ENCODE measurements around the gene CACNB2.
"Not testable (repeated sequence)": the region's sequence is repeated elsewhere in the genome, so short reads cannot be mapped to it uniquely, and the experiment has no call there.

CACNB2 gene

DNA sequence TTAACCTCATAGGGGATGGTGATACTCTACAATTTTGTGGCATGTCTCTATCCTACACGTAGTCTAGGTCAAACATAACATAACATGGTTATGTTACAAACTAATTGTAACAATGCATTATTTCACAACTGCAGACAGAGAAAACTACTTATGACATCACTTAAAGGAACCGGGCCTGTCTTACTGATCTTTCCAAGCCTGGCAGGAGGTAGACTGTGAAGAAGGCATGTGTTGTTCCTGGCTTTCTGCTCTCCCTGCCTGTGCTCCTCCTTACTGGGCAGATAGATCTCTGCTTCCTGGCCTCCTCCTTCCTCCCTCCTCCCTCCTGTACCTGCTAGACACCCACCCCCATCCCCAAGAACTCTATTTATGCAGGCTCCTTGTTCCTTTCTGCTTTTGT lies 5.4 kb downstream of the CACNB2 start:
- DNase-seq, result no peak

DNA sequence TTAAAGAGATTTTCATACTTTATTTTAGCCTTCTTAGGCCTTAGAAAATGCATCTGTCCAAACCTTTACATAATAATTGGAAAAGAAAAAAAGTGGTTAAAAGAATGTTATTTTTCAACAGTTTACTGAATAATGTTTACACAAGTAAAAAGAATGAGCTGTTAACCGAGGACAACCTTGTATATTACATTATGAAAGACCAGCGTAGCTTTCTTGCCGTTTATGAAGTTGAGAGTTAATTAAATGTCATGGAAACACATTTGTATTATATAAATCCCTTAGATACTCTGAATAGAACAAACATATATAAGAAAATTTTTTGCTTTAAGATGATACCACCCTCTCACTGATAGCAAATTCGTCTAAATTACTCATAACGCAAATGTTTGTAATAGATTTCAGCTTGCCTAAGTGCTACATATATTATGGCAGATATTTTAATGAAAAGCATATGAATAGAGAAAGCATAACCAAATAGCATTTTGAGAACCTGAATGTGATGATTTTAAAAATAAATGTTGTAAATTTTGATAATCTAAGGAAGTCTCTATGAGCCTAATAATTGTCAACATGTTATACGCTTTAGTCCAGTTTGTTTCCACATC lies 9.1 kb downstream of the CACNB2 start:
- no peak for DNase-seq

DNA sequence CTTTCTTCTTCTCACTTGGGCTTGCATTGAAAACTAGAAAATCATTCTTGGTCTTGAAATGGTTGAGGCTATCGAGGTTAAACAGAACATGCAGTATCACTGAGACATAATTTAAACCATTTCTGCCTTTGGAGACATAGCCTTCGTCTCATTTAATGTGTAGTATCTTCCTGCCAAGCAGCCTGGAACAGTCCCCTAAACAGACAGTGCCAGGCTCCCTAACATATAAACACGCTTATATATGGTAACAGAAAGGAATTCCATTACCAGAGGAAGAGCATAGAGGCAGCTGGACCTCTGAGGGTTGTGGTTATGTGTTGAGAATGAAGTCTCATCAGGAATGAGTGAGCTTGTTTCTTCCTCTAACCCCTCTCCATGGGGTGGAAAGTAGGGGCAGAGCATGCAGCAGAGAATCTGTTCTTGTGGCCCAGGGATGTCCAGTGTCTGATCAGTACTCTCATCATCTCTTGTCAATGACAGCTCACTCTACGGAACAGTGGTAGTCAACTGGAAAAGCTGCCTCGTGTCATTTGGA lies 11.2 kb downstream of the CACNB2 start:
- no peak for DNase-seq

DNA sequence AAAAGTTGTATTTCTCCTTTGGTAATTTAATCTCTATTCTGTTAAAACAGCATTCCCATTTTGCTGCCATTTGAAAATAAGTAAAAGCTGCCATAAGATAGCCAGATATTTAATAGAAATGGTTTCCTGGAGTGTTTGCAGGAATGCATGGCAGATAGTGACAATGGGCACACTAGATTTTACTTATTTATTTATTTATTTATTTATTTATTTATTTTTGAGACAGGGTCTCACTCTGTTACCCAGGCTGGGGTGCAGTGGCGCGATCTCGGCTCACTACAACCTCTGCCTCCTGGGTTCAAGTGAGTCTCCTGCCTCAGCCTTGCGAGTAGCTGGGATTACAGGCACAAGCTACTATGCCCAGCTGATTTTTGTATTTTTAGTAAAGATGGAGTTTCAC lies 13.2 kb downstream of the CACNB2 start:
- DNase-seq, result not testable (repeated sequence)

DNA sequence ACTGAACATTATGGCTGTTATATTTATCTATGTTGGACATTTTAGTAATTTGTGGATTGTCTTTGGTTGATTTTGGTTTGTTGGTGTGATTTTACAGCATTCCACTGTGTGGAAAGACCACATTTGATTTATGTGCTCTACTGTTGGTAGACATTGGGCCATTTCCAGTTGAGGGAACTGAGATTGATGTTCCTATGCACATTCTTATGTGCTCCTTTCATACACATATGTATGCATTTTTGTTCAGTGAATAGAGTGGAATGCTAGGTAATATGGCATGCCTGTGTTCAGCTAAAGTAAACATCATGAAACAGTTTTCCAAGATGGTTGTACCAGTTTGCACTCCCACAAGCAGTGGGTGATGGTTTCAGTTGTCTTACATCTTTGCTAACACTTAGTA lies 15.1 kb downstream of the CACNB2 start:
- DNase-seq, result no peak

DNA sequence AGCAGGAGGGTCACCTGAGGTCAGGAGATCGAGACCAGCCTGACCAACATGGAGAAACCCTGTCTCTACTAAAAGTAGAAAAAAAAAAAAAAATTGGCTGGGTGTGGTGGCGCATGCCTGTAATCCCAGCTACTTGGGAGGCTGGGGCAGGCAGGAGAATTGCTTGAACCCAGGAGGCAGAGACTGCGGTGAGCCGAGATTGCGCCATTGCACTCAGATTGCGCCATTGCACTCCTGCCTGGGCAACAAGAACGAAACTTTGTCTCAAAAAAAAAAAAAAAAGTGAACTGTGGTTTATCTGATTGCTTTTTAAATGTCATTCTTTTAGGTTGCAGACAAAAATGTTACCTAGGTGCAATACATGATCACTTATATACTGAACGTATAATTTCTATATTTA lies 16.6 kb downstream of the CACNB2 start:
- peak in 1 of 3 donors; percentile 4 for DNase-seq

DNA sequence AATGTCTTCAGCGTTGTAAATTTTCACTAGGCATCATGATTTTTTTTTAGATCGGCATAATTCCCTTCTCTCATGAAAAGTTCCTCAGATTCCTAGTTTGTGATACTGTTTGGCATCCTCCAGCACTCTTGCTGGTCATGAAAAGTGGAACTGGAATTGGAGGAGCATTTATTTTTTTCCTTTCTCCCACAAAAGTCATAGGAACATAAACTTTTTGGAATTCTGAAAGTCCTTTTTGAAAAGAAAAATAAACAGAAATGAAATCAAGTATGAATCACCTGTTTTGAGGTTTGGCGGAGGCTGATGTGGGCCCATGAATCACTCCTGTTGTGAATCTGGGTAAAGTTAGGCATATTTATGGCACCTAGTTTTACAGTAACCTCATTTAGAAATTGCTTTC lies 17.7 kb downstream of the CACNB2 start:
- no peak for DNase-seq

DNA sequence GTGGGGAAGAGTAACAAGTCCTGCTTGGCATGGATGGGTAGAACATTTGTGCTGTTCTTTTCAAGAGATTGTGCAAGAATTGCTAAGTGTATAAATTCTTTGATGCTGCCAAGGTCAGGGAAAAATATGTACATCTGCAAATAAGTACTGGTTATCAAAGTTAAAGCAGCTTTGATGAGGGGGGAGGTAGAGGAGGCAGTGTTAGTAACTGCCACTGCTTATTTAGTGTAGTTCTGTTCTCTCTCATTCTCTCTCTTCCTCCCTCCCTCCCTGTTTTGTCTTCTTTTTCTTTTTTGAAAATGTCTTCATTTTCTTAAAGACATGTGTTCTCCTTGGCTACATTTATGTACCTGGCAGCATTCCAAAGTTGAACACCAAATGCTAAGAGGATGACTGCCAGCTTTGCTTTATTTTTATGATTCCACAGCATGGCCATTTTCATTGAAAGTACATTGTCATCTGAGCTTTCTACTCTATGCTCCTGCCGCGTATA lies 18.6 kb downstream of the CACNB2 start:
- no peak for DNase-seq

DNA sequence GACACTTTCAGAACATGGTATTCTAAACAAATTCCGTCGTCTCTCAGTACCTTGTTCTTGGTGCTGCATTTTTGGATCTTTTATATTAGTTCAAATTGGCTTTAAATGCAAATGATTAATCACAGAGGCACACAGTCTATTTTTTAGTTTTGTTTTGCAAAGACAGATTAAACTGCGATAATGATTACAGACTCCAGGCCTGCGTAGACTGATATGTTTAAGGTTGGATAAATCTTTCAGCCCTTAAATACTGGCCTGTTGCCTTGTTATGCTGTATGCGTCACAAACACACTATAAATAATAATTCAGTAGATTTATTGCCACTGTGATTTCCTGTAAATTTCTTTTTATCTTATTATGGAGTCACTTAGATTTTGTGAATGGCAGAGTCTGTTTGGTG lies 19.3 kb downstream of the CACNB2 start:
- no peak for DNase-seq

DNA sequence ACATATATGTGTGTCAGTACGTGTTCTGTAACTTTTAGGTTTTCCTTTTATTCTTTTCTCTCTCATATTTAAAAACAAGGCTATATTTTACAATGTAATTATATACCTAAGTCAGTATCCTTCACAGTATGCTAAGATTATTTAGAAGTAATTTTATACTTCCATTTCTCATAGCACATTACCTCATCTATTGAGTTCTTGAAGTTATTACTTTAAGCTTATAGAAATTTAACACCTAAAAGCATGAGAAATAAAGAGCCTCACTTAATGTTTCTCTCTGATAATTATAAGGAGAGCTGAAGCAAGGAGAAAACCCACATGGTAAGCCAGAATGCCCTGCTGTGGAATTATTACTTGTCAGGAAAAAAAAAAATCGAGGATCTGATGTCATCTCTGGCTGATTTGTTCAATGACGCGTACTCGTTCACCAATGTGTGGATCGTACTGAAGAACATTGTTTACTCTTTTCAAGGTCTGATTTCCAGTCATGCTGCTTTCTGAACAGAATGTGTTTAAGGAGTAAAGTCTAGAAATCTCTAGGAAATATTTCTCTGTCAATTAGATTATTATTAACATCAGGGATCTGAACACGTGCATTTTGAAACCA lies 21.9 kb downstream of the CACNB2 start:
- DNase-seq, result no peak

DNA sequence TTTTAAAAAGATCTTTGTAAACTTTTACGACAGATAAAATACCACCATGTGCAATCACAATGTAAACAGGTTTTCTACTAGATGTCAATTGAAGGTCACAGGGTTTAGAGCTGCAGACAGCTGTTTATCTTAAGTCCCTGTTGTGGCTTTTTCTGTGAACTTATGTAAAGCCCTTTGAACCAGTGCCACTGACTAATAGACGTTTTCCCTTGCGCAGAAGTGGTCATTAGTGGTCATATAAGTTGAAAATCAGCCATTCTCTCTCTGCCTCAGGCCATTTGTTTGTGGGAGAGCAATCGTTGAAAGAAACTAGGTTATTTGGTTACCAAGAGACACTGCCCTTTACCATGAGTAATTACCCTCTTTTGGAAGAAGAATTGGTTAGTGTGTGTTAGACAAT lies 23.9 kb downstream of the CACNB2 start:
- DNase-seq, result no peak

DNA sequence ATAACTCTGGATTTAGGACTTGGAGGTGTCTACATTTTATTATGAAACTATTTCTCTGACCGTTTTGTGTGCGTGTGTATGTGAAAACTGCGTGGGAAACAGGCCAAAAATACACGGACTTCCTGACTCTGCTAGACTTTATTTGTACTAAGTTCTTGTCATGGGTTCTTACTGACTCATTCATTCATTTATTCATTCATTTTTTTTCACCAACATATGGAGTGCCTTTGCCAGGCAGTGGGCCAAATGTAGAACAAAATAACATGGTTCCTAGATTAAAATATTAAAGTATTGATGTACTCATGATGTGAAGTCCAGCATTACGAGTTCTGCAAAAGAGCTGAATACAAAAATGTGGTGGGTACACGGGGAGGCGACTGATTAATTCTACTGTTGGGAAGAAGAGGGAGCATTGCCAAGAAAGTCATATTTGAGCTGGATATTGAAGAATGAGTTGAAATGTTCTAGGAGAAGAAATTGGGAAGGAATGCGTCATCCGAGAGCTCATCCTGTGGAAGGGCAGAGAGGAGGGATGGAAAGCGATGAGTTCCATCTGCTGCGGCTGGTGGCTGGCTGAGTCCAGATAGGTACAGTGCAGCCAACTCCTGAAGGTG lies 24.6 kb downstream of the CACNB2 start:
- DNase-seq, result no peak

DNA sequence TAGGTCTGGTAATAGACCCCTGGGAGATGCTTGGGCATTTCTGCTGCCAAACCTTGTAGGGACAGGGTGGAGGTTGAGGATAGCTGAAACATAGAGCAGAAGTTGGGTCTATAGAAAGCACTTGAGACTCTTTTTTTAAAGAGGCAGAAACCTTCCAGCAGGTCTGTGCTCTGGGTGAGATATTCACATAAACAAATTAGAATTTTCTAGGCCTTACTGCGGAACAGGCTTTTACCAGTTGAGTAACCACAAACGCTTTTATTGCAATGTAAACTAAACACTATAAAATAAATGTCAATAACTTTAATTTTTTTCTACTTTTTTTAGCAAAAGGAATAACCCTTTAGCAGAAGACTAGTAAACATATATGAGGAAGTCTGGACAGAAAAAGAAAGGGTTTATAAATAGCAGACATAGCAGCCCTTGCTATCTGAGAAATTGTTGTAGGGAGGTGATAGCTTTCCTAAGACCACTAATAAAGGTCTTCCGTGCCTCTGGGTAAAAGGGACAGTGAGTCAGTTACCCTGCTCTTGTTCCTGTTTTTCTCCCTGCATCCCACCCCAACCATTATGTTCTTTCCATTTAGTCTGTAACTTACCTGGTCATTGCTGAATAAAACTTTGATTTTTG lies 38.7 kb downstream of the CACNB2 start:
- DNase-seq, result no peak

DNA sequence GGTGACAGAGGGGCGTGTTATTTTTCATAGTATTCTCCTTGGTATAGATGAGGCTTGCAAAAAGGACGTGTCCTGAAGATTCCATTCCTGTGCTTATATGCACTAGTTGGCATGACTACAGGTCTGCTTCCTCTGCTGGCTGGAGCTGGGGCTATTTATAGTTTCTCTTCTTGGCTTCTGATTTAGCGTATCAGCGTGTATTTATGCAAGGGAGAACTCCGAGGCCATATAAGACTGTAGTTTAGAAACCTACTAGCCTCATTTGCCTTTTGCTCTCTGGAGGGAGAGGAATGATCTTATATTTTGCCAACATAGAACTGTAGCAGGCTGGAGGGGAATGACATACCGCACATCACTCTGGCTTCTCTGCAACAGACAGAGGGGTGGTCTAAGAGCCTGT lies 39.7 kb downstream of the CACNB2 start:
- DNase-seq, result no peak

DNA sequence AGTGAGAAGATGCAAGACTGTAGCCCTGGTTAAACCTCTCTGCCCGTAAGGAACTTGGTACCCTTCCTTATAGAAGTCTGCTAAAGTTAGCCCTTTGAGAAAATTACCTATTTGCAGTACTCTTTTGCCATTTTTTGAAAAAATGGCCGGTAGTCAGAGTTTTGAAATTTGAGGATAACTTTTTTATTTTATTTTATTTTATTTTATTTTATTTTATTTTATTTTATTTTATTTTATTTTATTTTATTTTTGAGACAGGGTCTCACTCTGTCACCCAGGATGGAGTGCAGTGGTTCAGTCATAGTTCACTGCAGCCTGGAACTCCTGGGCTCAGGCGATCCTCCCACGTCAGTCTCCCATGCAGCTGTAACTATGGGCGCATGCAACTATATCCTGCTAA lies 41.2 kb downstream of the CACNB2 start:
- not testable (repeated sequence) for DNase-seq

DNA sequence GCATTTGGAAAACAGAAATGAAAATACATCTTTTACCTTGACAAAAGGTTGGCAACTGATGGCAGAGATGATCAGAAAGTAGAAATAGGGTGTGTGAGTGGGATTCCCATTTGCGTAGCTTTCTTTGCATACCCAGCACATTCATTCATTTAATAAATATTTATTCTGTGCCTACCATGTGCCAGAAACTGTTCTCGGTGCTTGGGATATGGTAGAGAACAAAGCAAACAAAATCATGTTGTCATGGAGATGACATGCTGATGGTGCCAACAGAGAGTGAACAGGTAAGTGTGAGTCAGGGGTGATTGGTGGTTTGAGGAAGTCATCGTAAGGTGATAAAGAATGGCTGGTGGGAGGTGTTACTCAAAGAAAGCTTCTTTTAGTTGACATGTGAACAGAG lies 45.4 kb downstream of the CACNB2 start:
- DNase-seq, result no peak

DNA sequence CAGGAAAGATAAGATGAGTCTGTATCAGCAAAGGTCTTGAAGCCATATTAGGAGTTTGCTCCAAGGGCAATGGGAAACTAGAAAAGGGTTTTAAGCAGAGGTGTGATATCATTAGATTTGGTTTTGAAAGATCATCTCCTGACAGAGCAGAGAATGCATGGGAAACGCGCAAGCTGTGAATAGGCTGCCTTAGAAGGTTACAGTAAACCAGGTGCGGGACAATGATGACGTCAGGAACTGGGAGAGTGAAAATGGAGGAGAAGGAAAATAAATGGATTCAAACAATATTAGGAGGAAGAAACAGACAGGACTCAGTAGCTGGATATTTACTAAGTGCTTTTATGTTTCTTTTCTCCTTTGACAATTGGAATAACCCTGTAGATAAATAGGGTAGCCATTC lies 50.6 kb downstream of the CACNB2 start:
- DNase-seq, result no peak

DNA sequence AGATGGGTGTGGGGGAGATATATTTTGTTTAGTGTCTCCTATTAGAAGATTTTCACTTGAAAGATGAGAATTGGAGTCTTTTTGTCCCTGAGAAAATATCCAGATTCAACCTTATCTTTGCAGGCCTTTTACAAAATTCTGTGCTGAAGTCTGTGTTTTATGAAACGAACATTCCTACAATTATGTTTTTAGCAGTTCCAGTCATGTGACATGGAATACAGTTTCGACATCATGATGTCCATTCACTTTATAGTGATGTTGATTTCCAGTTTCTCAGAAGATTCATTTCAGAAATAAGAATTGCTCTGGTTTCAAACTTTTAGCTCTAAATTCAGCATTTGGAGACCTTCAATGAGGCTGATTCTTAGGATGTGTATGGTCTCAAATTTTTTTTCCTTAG lies 54.4 kb downstream of the CACNB2 start:
- DNase-seq, result peak in 1 of 3 donors; percentile 6

DNA sequence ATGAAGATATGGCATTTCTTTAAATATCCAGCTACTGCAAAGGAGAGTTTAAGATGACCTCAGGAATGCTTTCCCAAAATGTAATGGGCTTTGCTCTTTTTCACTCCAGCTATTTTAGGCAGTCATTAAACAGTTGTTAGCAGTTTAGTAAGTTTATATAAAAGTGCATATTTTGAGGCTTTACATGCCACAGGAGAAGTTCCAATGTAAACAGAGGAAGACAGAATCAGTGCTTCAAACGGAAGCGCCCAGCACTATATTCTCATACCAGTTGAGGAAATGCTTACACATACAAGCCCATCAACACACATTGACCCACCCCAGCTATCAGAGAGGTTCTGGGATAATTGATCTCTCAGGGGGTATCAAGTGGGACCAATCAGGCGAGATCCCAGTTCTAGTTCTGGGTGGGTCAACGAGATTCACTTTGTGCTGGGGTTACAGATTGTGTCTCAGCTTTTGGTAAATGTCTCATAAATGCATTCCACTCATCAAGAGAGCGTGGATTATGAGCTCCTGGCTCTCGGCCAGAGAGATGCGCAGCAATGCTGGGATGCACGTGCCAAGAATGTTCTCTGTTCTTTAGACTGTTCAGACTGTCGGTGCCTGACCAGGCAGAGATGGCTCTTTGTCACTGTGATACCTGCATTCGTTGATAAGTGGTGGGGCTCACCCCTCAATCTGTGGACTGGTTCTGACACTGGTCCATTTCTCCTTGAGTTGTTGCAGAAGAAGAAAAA lies 55.0 kb downstream of the CACNB2 start:
- peak in 1 of 3 donors; percentile 13 for DNase-seq

DNA sequence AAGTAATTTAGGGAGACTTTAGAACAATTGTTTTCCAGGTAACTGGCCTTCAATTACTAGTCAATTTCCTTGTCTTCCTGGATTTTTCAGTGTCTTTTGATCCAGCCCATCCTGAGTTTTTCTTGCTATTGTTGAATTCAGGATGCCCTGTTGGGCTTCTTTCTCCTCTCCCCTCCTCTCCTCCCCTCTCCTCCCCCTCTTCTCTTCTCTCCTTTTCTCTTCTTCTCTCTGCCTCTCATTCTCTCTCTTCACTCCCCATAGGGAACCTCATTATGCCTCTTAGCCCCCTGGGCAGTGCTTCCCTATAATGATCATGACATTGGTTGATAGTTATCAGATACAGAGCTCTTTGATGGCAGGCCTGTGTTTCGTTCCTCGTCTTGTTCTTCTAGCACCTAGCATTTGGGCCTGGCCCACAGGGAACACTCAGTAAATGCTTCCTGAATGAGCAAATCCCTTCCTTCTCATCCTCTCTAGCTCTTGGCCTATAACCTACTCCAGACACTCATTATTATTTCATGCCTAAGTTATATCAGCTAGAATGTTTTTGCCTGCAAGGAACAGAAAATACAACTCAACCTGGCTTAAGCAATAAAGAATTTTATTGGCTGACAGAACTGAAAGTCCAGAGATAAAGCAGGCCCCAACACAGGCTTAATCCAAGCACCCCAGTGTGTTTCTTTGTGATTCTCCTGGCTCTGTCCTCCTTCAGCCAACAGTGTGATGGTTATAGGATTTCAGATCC lies 56.8 kb downstream of the CACNB2 start:
- DNase-seq, result no peak

DNA sequence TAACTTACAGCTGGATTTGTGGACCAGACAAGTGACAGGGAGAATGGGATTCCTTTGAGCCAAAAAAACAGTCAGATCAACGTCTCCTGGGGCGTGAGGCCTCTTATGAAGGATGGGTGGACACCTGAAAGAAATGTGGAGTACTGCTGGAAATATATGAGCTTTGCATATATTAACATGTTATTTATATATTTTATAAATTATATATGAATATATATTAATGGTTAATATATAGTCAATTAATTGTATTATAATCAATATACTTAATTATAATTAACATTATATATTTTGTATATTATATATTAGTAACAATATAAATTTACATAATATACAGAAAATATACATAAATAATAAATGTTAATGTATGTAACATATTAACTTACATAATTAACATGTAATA lies 57.5 kb downstream of the CACNB2 start:
- no peak for DNase-seq

DNA sequence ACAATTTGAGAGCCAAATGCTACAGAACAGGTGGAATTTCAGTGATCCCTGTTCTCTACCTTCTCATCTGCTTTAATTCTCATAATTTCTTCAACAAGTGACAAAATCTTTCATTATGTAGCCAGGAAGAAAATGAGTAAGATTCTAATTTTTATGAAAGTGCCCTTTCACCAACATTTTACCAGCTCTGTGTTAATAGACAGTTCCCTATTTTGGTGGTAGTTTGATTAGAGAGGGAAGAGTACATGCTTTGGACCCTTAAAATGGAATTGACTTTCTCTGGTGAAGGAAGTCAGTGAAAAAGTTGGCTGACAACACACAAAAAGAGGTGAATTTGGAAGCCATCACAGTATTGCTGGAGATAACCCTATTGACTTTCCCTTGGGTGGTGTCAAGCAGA lies 61.7 kb downstream of the CACNB2 start:
- peak in 2 of 3 donors; percentile 30 to 47 for DNase-seq
